Thyroid gland (tissue), 4 donors: ENCODE measurements around the gene GLRA3.

ENCODE experiments used
- POLR2A ChIP-seq, 2 donors: fragments of 450-650 bp; IDR thresholded peaks; one replicate each; pipeline ENCODE4 v1.6.1; 2017; ENCODE audit warnings: antibody characterized with exemption in 2 of 2, mild to moderate bottlenecking in 2 of 2, moderate library complexity in 1 of 2
- TF ChIP-seq, protein P1 (sequence below), 6 experiments: fragments of 200-600 bp in 3 of 6; fragments of 450-650 bp in 3 of 6; sonication (generic) in 3 of 6; IDR thresholded peaks; one replicate each; pipeline ENCODE4 v1.5.1; 2016 to 2019; ENCODE audit warnings: antibody characterized with exemption in 6 of 6, mild to moderate bottlenecking in 2 of 6, inconsistent platforms in 1 of 6, moderate library complexity in 1 of 6

DNA sequence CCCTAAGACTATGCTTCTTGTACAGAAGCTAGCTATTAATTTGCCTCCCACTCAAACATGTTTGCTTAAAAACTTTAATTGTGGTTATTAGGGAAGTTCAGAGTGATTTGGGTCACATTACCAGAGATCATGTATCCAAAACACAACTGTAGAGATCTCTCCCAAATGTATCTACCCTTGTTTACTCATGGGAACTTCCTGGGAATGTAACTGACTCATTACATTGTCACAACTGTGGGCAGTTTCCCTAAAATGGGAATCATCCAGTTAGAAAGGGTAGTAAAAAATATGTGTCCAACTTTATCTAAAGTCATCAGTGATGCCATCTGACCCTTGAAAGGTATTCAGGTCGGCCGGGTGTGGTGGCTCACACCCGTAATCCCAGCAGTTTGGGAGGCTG lies 40.3 kb upstream of the GLRA3 start:
- TF ChIP-seq, protein P1, sequence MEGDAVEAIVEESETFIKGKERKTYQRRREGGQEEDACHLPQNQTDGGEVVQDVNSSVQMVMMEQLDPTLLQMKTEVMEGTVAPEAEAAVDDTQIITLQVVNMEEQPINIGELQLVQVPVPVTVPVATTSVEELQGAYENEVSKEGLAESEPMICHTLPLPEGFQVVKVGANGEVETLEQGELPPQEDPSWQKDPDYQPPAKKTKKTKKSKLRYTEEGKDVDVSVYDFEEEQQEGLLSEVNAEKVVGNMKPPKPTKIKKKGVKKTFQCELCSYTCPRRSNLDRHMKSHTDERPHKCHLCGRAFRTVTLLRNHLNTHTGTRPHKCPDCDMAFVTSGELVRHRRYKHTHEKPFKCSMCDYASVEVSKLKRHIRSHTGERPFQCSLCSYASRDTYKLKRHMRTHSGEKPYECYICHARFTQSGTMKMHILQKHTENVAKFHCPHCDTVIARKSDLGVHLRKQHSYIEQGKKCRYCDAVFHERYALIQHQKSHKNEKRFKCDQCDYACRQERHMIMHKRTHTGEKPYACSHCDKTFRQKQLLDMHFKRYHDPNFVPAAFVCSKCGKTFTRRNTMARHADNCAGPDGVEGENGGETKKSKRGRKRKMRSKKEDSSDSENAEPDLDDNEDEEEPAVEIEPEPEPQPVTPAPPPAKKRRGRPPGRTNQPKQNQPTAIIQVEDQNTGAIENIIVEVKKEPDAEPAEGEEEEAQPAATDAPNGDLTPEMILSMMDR (IDR thresholded peaks at IDR 0.05) = no peak
- TF ChIP-seq POLR2A (IDR thresholded peaks at IDR 0.05) = no peak
